H1 (cell line): Measurements from ENCODE around the gene CHRNA4. TPM values are rescaled to one million over a fixed set of nuclear protein-coding genes. Genes with fewer than 3 reads are reported as not detected.

ENCODE experiments used
- CTCF ChIA-PET: fragments of 300-600 bp; sonication (Branson Sonifier 250); formaldehyde crosslinking; loops from one replicate; lab custom pipeline; 2021; ENCODE audit not compliant: partially characterized antibody; lab: Charles Lee
- POLR2A ChIA-PET: fragments of 300-600 bp; sonication (Branson Sonifier 250); formaldehyde crosslinking; loops from one replicate; lab custom pipeline; 2021; ENCODE audit warnings: inconsistent platforms; ENCODE audit not compliant: partially characterized antibody; lab: Charles Lee
- DNase-seq, 2 experiments: peaks; one replicate each; pipeline versions ENCODE4 v3.0.0 to v3.0.0-alpha.2; 2010 to 2022; ENCODE audit warnings: low spot score in 2 of 2, low read depth in 1 of 2, mixed read lengths in 1 of 2
- FAIRE-seq: peaks from 2 replicates; lab custom pipeline; 2011; peaks lifted over from hg19 to GRCh38; lab: Jason Lieb, UNC
- H2AFZ ChIP-seq: 2 replicates; pipeline ENCODE4 v1.8.1; 2012; ENCODE audit warnings: low read length, inconsistent platforms
- H2AK5ac ChIP-seq: 2 replicates; pipeline ENCODE4 v1.6.1; 2013; ENCODE audit warnings: low read depth, low read length
- H2BK120ac ChIP-seq: replicated peaks from 2 replicates; pipeline ENCODE3; 2013; ENCODE audit warnings: low read depth, low read length, inconsistent platforms
- H2BK12ac ChIP-seq: 2 replicates; pipeline ENCODE4 v1.6.1; 2013; ENCODE audit warnings: low read depth, low read length
- H2BK15ac ChIP-seq: 2 replicates; pipeline ENCODE4 v1.6.1; 2013; ENCODE audit warnings: low read length
- H2BK20ac ChIP-seq: 2 replicates; pipeline ENCODE4 v1.6.1; 2013; ENCODE audit warnings: low read length
- H2BK5ac ChIP-seq: 2 replicates; pipeline ENCODE4 v1.6.1; 2013; ENCODE audit warnings: low read depth, low read length
- H3K14ac ChIP-seq: 2 replicates; pipeline ENCODE4 v1.6.1; 2013; ENCODE audit warnings: inconsistent platforms; ENCODE audit not compliant: insufficient read length
- H3K18ac ChIP-seq: 2 replicates; pipeline ENCODE4 v1.6.1; 2013; ENCODE audit warnings: low read length; ENCODE audit errors: extremely low read depth
- H3K23ac ChIP-seq: 2 replicates; pipeline ENCODE4 v1.6.1; 2013; ENCODE audit warnings: inconsistent platforms; ENCODE audit not compliant: insufficient read length
- H3K23me2 ChIP-seq: 2 replicates; pipeline ENCODE4 v1.6.1; 2013; ENCODE audit warnings: low read depth, low read length
- H3K27ac ChIP-seq: 2 replicates; pipeline ENCODE4 v1.6.1; 2011; ENCODE audit warnings: low read depth, low read length, inconsistent platforms
- H3K27me3 ChIP-seq, 4 experiments: replicated peaks in 1 of 4; 1 replicate in 1 of 4; 2 replicates in 3 of 4; pipeline versions ENCODE4 v1.6.1 to v1.8.1; 2011 to 2013; ENCODE audit warnings: low read length in 3 of 4, mild to moderate bottlenecking in 3 of 4, inconsistent platforms in 2 of 4, mixed read lengths in 2 of 4, moderate library complexity in 1 of 4; ENCODE audit not compliant: control insufficient read depth in 3 of 4, insufficient read depth in 3 of 4; ENCODE audit errors: extremely low read depth in 1 of 4
- H3K36me3 ChIP-seq, 4 experiments: 2 replicates each; pipeline versions ENCODE4 v1.6.1 to v1.8.1; 2011 to 2013; ENCODE audit warnings: mild to moderate bottlenecking in 4 of 4, low read length in 3 of 4, moderate library complexity in 2 of 4, control low read depth in 1 of 4, inconsistent platforms in 1 of 4; ENCODE audit not compliant: insufficient read depth in 4 of 4, control insufficient read depth in 2 of 4
- H3K4ac ChIP-seq: replicated peaks from 2 replicates; pipeline ENCODE3; 2013; ENCODE audit warnings: low read length, low read depth, mixed read lengths, inconsistent platforms; ENCODE audit not compliant: insufficient read length
- H3K4me1 ChIP-seq, 4 experiments: replicated peaks in 1 of 4; 1 replicate in 1 of 4; 2 replicates in 3 of 4; pipeline versions ENCODE4 v1.6.1 to v1.8.1; 2011 to 2013; ENCODE audit warnings: low read length in 3 of 4, inconsistent platforms in 2 of 4, mixed read lengths in 1 of 4; ENCODE audit not compliant: insufficient read depth in 4 of 4, control insufficient read depth in 3 of 4
- H3K4me2 ChIP-seq, 2 experiments: 2 replicates each; pipeline versions ENCODE4 v1.6.1 to v1.8.1; 2011 to 2013; ENCODE audit warnings: low read depth in 2 of 2, low read length in 2 of 2, control low read depth in 1 of 2, inconsistent platforms in 1 of 2, mild to moderate bottlenecking in 1 of 2; ENCODE audit not compliant: insufficient read depth in 1 of 2
- H3K4me3 ChIP-seq, 4 experiments: fragments of 200-600, 300-600 bp in 1 of 4; sonication (generic), shearing (Covaris generic), sonication (Bioruptor Twin) in 1 of 4; 2 replicates each; pipeline versions ENCODE4 v1.5.1 to v1.8.1; 2011 to 2016; ENCODE audit warnings: low read length in 4 of 4, low read depth in 3 of 4, control low read depth in 2 of 4, inconsistent platforms in 2 of 4, mild to moderate bottlenecking in 2 of 4, mixed read lengths in 1 of 4, moderate library complexity in 1 of 4; ENCODE audit not compliant: insufficient read depth in 2 of 4; ENCODE audit errors: extremely low read depth in 1 of 4
- H3K56ac ChIP-seq: replicated peaks from 2 replicates; pipeline ENCODE3; 2013; ENCODE audit warnings: low read depth, mild to moderate bottlenecking, mixed read lengths, low read length, inconsistent platforms; ENCODE audit not compliant: insufficient read length
- H3K79me1 ChIP-seq: 2 replicates; pipeline ENCODE4 v1.6.1; 2013; ENCODE audit warnings: low read depth, low read length, control low read depth
- H3K79me2 ChIP-seq, 2 experiments: 2 replicates each; pipeline versions ENCODE4 v1.6.1 to v1.8.1; 2012 to 2013; ENCODE audit warnings: low read length in 2 of 2, mild to moderate bottlenecking in 2 of 2, inconsistent platforms in 1 of 2; ENCODE audit not compliant: insufficient read depth in 2 of 2, control insufficient read depth in 1 of 2
- H3K9ac ChIP-seq, 4 experiments: replicated peaks in 1 of 4; 1 replicate in 1 of 4; 2 replicates in 3 of 4; pipeline versions ENCODE4 v1.6.1 to v1.8.1; 2011 to 2013; ENCODE audit warnings: low read depth in 3 of 4, low read length in 3 of 4, control low read depth in 2 of 4, mild to moderate bottlenecking in 2 of 4, moderate library complexity in 2 of 4, inconsistent platforms in 1 of 4; ENCODE audit errors: extremely low read depth in 1 of 4
- H3K9me3 ChIP-seq, 2 experiments: 2 replicates each; pipeline versions ENCODE4 v1.6.1 to v1.8.1; 2012 to 2013; ENCODE audit warnings: mild to moderate bottlenecking in 2 of 2, moderate library complexity in 2 of 2, control low read depth in 1 of 2, inconsistent platforms in 1 of 2, low read depth in 1 of 2, low read length in 1 of 2, mixed read lengths in 1 of 2; ENCODE audit not compliant: insufficient read depth in 2 of 2
- H4K20me1 ChIP-seq, 2 experiments: replicated peaks in 1 of 2; 2 replicates each; pipeline versions ENCODE3 to v1.8.1; 2011 to 2013; ENCODE audit warnings: inconsistent platforms in 2 of 2, low read length in 2 of 2, mild to moderate bottlenecking in 1 of 2; ENCODE audit not compliant: insufficient read depth in 2 of 2, control insufficient read depth in 1 of 2
- H4K5ac ChIP-seq: 2 replicates; pipeline ENCODE4 v1.6.1; 2013; ENCODE audit warnings: low read length, low read depth, mixed read lengths, inconsistent platforms; ENCODE audit not compliant: insufficient read length
- H4K8ac ChIP-seq: 2 replicates; pipeline ENCODE4 v1.8.0; 2013; ENCODE audit warnings: mild to moderate bottlenecking, moderate library complexity, low read length, inconsistent platforms; ENCODE audit not compliant: insufficient read depth; ENCODE audit errors: extremely low read depth
- H4K91ac ChIP-seq: replicated peaks from 2 replicates; pipeline ENCODE3; 2013; ENCODE audit warnings: low read length, mixed read lengths, inconsistent platforms; ENCODE audit not compliant: insufficient read length
- ASH2L ChIP-seq: fragments of 200-600, 300-600 bp; sonication (generic); IDR thresholded peaks from one replicate; pipeline ENCODE4 v1.7.1; 2017; ENCODE audit warnings: low read length
- CBX8 ChIP-seq: fragments of 300-800, 300-1000 bp; sonication (generic); IDR thresholded peaks from 2 replicates; pipeline ENCODE4 v1.7.1; 2016; ENCODE audit warnings: low read depth, low read length, borderline replicate concordance
- YY1 ChIP-seq: IDR thresholded peaks from 2 replicates; pipeline ENCODE4 v1.6.1; 2011; ENCODE audit warnings: low read depth, mild to moderate bottlenecking, low read length
- WGBS, 2 experiments: shearing (Covaris generic) in 1 of 2; methylation state at CpG; one replicate each; pipeline versions ENCODE4 v1.1.6 to v1.1.7; 2013 to 2015; ENCODE audit warnings: low lambda C conversion rate in 2 of 2, mixed read lengths in 2 of 2, inconsistent platforms in 1 of 2, low coverage in 1 of 2, missing lambda C conversion rate in 1 of 2; ENCODE audit not compliant: insufficient replicate concordance in 2 of 2, insufficient coverage in 1 of 2, insufficient read length in 1 of 2; ENCODE audit errors: extremely low coverage in 1 of 2, missing lambda C conversion rate in 1 of 2; 5-methylcytosine and 5-hydroxymethylcytosine counted together
- polyA plus RNA-seq, 7 experiments: library from polyadenylated mRNA; depleted of rRNA in 3 of 7; stranded (reverse) in 5 of 7; unstranded in 2 of 7; fragments of >200 nt in 5 of 7; fragments of 200-250 nt in 2 of 7; gene quantifications; 1 replicate in 5 of 7; 2 replicates in 1 of 7; 4 replicates in 1 of 7; pipeline versions ENCODE4 v1.2.1 to v1.2.3, GENCODE V29; 2011 to 2013; ENCODE audit warnings: missing spikeins in 2 of 7, mixed read lengths in 2 of 7
- total RNA-seq: library from RNA; stranded (reverse); fragmentation: NEBNext Ultra II Directional; extraction: Animal tissue kit (Norgen Biotek cat#: 25700); gene quantifications from 2 replicates; pipeline ENCODE4 v1.2.1, GENCODE V29; 2021

CHRNA4 gene
- total and polyA plus RNA-seq, 2 of the 8 experiments (the other 6 are each of a cell fraction or from before 2014, with no cell fraction given) = 4.3 to 5.7 TPM

DNA sequence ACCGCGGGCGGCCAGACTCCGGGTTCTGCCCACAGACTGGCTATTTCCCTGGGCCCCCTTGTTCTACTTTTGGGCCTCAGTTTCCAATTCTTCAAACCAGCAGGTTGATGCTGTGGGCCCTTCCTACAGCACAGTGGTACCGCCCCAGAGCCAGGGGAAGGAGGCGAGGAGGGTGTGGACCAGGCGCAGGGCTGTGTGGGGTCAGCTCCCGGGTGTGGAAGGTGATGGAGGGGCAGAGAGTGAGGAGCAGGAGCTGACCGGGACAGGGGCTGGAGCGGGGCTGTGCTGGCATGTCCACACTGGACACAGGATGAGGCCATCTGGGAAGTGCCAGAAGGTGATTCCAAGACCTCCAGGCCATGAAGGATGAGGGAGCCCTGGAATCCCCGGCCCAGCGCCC is 35.2 kb upstream of the CHRNA4 start:
- Histone ChIP-seq H4K20me1 (no peaks in the 10 kb centered on the region), H3K23ac (no peak overlapping the region), H3K23me2 (no peaks in the 10 kb centered on the region), H3K27ac (no peak overlapping the region), H3K9me3 (peaks cover 16 to 18% of the 10 kb centered on the region in 2 experiments; a peak in 3 of 4 replicates), H3K56ac (no peak overlapping the region), H3K18ac (no peak overlapping the region; the same call in 1 of the 2 replicates), H2BK120ac (no peak overlapping the region), H2BK12ac (peak overlapping the region; percentile 27; the same call in 1 of the 2 replicates), H4K5ac (no peak overlapping the region), H4K91ac (peak overlapping the region; percentile 25), H2AK5ac (no peak overlapping the region), H2BK20ac (no peak overlapping the region), H3K4ac (no peak overlapping the region), H3K36me3 (0 out of 8 replicates have a peak, but pooled peaks cover 0 to 2% (median 0%) of the 10 kb centered on the region in 4 experiments), H4K8ac (no peak overlapping the region), H3K4me1 (peaks cover 0 to 19% (median 18%) of the 10 kb centered on the region in 4 experiments; a peak in 6 of 7 replicates), H3K4me3 (no peak overlapping the region), H3K27me3 (peaks cover 0 to 3% (median 0%) of the 10 kb centered on the region in 4 experiments; a peak in 1 of 7 replicates), H3K79me2 (no peaks in the 10 kb centered on the region), H3K4me2 (no peak overlapping the region), H2AFZ (no peak overlapping the region), H3K9ac (no peak overlapping the region), H2BK5ac (no peak overlapping the region), H3K79me1 (no peaks in the 10 kb centered on the region), H3K14ac (no peak overlapping the region), H2BK15ac (peak overlapping the region; percentile 29; the same call in 1 of the 2 replicates)
- ChIA-PET CTCF (interaction anchor here (0.6 to 6.3 kb wide), 5 partner anchors 16 to 173 kb away, joined by 3 to 67 read pairs (median 3); no protein-coding TSS in a partner anchor), POLR2A (no interaction called here)
- TF ChIP-seq YY1 (no peak), ASH2L (no peak), CBX8 (no peak)
- FAIRE-seq (no peak), DNase-seq (no peak)
- 94% methylated on average over 12 of the region's 12 CpGs; no CpG with 5 or more reads in 1 of the 2 experiments for WGBS, 2 experiments
